Activated CD4-positive, alpha-beta T cell treated with anti-CD3 and anti-CD28 coated beads, Interleukin-2, amount 10 ng/mL, durations not matched to agents 24 days and 14 days (primary cell): ENCODE measurements around the gene FBXO41. TPM values are rescaled to one million over a fixed set of nuclear protein-coding genes. Genes with fewer than 3 reads are reported as not detected.

ENCODE experiments used
- DNase-seq: peaks from one replicate; pipeline ENCODE4 v3.0.0; 2022
- H3K27ac Mint-ChIP-seq: one replicate; pipeline ENCODE4 v1.8.0; 2022; ENCODE audit warnings: mild to moderate bottlenecking, mixed read lengths
- H3K27me3 Mint-ChIP-seq: one replicate; pipeline ENCODE4 v1.8.0; 2022; ENCODE audit warnings: mixed read lengths
- H3K36me3 Mint-ChIP-seq: one replicate; pipeline ENCODE4 v1.8.0; 2022; ENCODE audit warnings: low read depth, mild to moderate bottlenecking, mixed read lengths
- H3K4me1 Mint-ChIP-seq: one replicate; pipeline ENCODE4 v1.8.0; 2021; ENCODE audit warnings: mixed read lengths
- H3K4me3 Mint-ChIP-seq: one replicate; pipeline ENCODE4 v1.8.0; 2022; ENCODE audit warnings: mild to moderate bottlenecking, moderate library complexity, mixed read lengths
- H3K9me3 Mint-ChIP-seq: one replicate; pipeline ENCODE4 v1.8.0; 2021; ENCODE audit warnings: mixed read lengths
- intact Hi-C: fragments of 100-400 bp; cut with micrococcal nuclease; formaldehyde crosslinking; loops from one replicate; pipeline ENCODE4 v1.15.1; 2023
- total RNA-seq: library from RNA; stranded (reverse); gene quantifications from 2 replicates; pipeline ENCODE4 v1.2.3, GENCODE V29; 2022

The FBXO41 gene
- total RNA-seq, 1 donor from 2014 or later: 33.8 TPM

GRCh38 chr2:73281244-73281643 is 3.0 kb downstream of the FBXO41 start:
- Mint-ChIP-seq H3K36me3 (peaks cover 6% of the 10 kb centered on the region), H3K4me3 (no peak overlapping the region), H3K27me3 (peaks cover 2% of the 10 kb centered on the region), H3K4me1 (peaks cover 28% of the 10 kb centered on the region), H3K27ac (no peak overlapping the region), H3K9me3 (no peaks in the 10 kb centered on the region)
- intact Hi-C loops: no loop called here
- no peak for DNase-seq

GRCh38 chr2:73279852-73280251 is 4.4 kb downstream of the FBXO41 start:
- no peak overlapping the region for H3K27ac Mint-ChIP-seq
- H3K4me3 Mint-ChIP-seq: no peak overlapping the region
- no peak for DNase-seq
- H3K27me3 Mint-ChIP-seq: no peaks in the 10 kb centered on the region
- no peaks in the 10 kb centered on the region for H3K9me3 Mint-ChIP-seq
- H3K4me1 Mint-ChIP-seq: peaks cover 22% of the 10 kb centered on the region
- peaks cover 6% of the 10 kb centered on the region for H3K36me3 Mint-ChIP-seq
- intact Hi-C loops: no loop called here

DNA sequence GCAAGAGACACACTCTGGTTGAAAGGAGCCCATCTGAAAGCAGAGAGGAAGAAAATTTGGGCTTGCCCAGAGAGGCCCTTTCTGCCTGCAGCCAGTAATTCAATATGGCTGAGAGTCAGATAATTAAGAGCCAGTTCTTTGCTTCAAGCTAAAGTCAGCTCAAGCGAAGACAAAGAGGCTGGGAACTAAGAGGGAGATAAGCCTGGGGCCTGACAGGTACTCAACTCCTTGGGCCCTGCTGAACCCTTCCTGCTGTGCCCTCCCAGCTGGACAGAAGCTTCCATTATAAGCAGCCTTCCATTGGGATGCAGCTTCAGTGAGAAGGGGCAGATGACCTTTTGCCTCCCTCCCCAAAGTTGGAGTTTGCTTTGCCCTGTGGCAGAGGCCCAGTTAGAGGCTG is 12.0 kb downstream of the FBXO41 start:
- Mint-ChIP-seq H3K4me1 (peaks cover 10% of the 10 kb centered on the region), H3K36me3 (peaks cover 5% of the 10 kb centered on the region), H3K27ac (no peak overlapping the region), H3K4me3 (no peak overlapping the region), H3K9me3 (no peaks in the 10 kb centered on the region), H3K27me3 (no peaks in the 10 kb centered on the region)
- no peak for DNase-seq
- intact Hi-C loops: no loop called here

DNA sequence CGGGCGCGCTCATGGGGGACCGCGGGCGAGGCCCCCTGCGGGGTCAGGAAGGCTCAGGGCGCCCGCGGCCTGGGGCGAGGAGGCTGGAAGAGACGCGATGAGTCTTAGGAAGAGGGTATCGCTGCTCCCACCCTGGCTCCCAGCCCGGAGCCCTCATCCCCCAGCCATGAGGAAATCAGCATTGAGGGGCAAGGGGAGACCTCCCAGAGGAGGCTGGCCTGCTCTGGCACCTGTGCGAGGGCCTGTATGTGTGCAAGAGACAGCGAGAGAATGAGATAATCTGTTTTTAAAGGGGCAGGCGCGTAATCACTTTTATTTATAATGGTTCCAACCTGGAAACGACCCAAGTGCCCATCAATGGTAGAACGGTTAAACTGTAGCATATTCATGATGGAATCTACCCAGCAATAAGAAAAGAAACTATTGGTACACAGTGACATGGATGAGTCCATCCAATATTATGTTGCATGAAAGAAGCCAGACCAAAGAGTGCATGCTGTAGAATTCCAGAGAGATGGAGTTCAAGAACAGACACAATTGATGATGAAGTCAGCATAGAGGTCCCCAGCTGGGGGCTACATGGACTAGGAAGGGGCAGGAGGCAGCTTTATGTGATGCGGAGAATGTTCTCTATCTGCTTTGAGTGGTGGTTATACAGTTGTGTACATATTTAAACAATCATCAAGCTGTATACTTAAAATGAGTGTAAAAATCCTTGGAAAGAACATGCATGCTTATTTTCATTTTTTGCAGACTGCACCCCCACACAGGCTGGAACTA is 14.4 kb downstream of the FBXO41 start:
- no peak for DNase-seq
- Mint-ChIP-seq H3K4me3 (peak overlapping the region; percentile 61), H3K27me3 (no peaks in the 10 kb centered on the region), H3K9me3 (no peaks in the 10 kb centered on the region), H3K4me1 (peaks cover 14% of the 10 kb centered on the region), H3K27ac (peak overlapping the region; percentile 2), H3K36me3 (peaks cover 7% of the 10 kb centered on the region)
- intact Hi-C loops: loop anchor here (1.0 kb wide), 1 partner anchor 14 kb away; the partner anchor contains the start of gene FBXO41

DNA sequence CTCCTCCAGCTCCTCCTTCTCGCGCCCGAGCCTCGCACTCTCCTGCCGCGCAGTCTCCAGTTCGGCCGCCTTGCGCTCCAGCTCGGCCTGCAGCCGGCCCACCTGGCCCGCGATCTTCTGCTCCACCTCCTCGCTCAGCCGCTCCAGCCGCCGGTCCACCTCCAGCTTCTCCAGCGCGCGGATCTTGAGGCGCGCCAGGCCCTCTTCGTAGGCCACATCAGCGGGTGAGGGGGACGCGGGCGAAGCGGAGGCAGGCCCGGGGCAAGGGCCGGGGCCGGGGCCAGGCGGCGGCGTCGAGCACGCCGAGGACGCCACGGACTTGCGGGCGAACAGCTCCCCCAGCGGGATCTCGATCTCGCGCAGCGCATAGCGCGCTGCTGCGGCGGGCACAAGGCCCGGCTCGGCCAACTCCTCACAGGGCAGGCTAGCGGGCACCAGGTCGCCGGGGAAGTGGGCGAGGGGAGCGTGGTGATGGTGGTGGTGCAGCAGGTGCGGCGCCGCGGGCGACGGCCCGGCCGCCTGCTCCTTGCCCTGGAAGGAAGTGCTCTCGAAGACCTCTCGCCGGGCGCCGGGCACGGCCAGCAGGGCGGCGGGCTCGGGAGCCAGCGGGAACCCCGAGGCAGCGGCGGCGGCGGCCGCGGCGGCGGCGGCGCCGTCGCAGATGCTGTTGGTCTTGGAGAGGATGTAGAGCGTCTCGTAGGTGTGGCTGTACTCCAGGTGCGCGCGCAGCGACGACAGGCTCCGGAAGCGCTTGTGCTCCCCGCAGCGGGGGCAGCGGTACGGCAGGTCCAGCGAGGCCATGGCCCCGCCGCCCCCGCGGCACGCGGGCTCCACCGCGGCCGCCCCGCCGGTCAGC is 15.2 kb downstream of the FBXO41 start:
- no peaks in the 10 kb centered on the region for H3K9me3 Mint-ChIP-seq
- H3K27ac Mint-ChIP-seq: no peak overlapping the region
- intact Hi-C loops: loop anchor here (1.0 kb wide), 1 partner anchor 15 kb away; the partner anchor contains the start of gene FBXO41
- peaks cover 14% of the 10 kb centered on the region for H3K4me1 Mint-ChIP-seq
- DNase-seq: peak; percentile 93
- H3K4me3 Mint-ChIP-seq: peak overlapping the region; percentile 43
- H3K27me3 Mint-ChIP-seq: no peaks in the 10 kb centered on the region
- peaks cover 11% of the 10 kb centered on the region for H3K36me3 Mint-ChIP-seq

DNA sequence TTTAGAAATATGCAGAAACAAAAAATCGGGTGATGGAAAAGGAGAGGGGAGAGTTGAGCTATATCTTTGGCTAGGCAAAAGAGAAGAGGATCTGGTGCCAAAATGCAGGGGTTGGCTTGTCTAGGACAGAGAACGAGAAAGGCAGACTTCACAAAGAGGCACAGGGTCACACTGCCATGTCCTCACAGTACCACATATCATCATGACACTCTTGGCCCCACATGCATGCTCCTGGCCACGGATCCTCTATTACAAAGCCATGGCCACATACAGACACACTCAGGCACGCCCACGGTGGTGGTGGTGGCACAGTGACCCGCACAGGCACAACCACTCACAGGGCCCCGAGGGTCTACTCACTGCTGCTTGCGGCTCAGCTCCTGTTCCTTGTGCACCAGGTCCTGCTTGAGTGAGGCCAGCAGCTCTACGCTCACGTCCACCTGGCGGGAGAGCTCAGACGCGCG is 15.9 kb downstream of the FBXO41 start:
- H3K4me3 Mint-ChIP-seq: peak overlapping the region; percentile 43
- H3K4me1 Mint-ChIP-seq: peaks cover 14% of the 10 kb centered on the region
- no peak for DNase-seq
- intact Hi-C loops: no loop called here
- no peaks in the 10 kb centered on the region for H3K27me3 Mint-ChIP-seq
- H3K9me3 Mint-ChIP-seq: no peaks in the 10 kb centered on the region
- H3K36me3 Mint-ChIP-seq: peaks cover 14% of the 10 kb centered on the region
- peak overlapping the region; percentile 25 for H3K27ac Mint-ChIP-seq

DNA sequence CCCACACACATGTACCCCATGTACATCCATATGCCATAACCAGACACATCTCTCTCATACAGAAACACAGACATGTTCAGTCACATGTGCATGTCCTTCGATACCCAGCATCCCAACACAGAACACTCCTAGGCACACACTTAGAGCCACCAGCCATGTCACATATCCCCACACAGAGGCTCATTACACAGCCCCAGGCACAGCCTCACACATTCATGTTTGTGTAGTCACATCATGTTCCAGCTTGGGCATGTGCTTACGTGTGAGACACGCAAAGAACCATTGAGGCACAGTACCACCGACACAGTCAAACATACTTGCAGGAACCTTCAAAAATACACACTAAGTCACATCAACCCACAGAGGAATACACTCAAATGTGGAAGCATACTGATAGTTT is 17.3 kb downstream of the FBXO41 start:
- no peaks in the 10 kb centered on the region for H3K27me3 Mint-ChIP-seq
- H3K27ac Mint-ChIP-seq: no peak overlapping the region
- intact Hi-C loops: no loop called here
- peaks cover 17% of the 10 kb centered on the region for H3K36me3 Mint-ChIP-seq
- peaks cover 14% of the 10 kb centered on the region for H3K4me1 Mint-ChIP-seq
- no peaks in the 10 kb centered on the region for H3K9me3 Mint-ChIP-seq
- DNase-seq: no peak
- H3K4me3 Mint-ChIP-seq: no peak overlapping the region

DNA sequence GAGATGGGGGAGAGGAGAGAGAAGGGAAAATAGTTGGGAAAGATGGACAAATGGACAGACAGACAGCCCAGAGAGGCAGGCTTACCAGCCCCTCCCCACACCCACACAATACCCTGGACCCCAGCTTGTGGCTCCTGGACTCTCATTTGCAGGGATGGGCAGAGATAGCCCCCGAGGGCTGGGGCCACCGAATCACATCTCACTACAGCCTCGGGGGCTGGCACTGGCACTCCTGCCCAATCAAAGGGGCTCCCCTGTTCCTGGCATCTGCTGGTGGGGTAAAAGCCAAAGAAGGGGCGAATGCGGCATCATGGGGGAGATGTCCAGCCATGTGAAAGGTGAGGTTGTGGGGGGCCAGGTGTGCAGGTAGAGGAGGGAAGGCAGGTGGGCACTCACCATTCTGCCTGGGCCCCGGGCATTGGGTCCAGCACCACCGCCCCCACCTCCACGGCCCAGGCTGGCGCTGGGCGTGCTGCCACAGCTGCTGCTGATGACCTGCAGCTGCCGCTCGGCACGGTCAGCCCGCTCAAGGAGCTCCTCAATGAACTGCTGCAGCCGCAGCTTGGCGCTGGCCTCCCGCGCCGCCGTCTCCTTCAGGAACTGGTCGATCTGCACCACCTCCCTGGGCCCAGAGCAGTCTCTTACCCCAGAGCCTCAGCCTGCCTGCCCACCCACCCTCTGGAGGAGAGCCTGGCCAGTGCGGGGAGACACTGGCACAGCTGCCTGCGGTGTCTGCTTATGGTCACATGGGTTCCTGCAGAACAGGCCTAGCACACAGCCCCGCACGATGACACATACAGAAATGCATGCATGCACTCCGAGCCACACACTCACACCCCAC is 18.0 kb downstream of the FBXO41 start:
- Mint-ChIP-seq H3K4me3 (no peak overlapping the region), H3K4me1 (peaks cover 14% of the 10 kb centered on the region), H3K36me3 (peaks cover 17% of the 10 kb centered on the region), H3K27me3 (no peaks in the 10 kb centered on the region), H3K9me3 (no peaks in the 10 kb centered on the region), H3K27ac (no peak overlapping the region)
- no peak for DNase-seq
- intact Hi-C loops: no loop called here

DNA sequence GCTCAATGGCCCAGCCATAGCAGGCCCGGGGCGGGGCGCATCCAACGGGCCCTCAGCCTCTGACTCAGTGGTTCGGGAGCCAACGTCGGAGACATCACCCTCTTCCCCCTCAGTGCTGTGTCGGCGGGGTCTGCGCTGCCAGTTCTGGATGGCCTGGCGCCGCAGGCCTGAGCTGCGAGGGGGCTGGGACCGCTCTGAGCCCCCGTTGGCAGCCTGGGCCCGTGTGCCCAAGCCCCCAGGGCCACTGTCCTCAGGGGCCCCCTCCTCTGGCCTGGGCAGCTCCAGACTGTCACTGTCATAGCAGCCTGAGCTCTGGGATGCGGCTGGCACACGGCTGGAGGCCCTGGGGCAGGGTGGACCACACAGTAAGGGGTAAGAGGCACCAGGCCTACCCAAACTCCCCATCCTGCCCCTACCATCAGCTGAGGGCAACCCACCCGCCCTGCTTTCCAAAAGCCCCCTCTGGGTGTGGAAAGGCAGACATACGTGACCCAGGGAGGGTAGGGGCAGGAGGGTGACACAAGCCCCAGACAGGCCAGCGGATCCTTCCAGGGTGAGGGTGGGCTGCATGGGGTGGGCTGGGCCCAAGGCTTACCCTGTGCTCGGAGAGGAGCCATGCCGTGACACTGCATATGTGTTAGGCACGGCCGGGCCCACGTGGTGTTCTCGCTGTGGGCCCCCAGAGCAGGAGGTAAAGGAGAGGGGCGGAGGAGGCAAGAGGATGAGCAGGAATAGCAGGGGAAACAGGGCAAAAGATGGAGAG is 18.8 kb downstream of the FBXO41 start:
- H3K9me3 Mint-ChIP-seq: no peaks in the 10 kb centered on the region
- peaks cover 12% of the 10 kb centered on the region for H3K4me1 Mint-ChIP-seq
- intact Hi-C loops: no loop called here
- no peaks in the 10 kb centered on the region for H3K27me3 Mint-ChIP-seq
- H3K27ac Mint-ChIP-seq: no peak overlapping the region
- DNase-seq: no peak
- H3K4me3 Mint-ChIP-seq: no peak overlapping the region
- H3K36me3 Mint-ChIP-seq: peaks cover 17% of the 10 kb centered on the region

- intact Hi-C loops: no loop called here
- Mint-ChIP-seq H3K4me1 (peaks cover 12% of the 10 kb centered on the region), H3K4me3 (no peak overlapping the region), H3K27ac (no peak overlapping the region), H3K36me3 (peaks cover 18% of the 10 kb centered on the region), H3K9me3 (no peaks in the 10 kb centered on the region), H3K27me3 (no peaks in the 10 kb centered on the region)
- no peak for DNase-seq
These were observed 19.5 kb downstream of the FBXO41 start for GRCh38 chr2:73264783-73265182.

GRCh38 chr2:73264332-73264606 is 20.0 kb downstream of the FBXO41 start:
- H3K9me3 Mint-ChIP-seq: no peaks in the 10 kb centered on the region
- H3K27me3 Mint-ChIP-seq: no peaks in the 10 kb centered on the region
- H3K27ac Mint-ChIP-seq: no peak overlapping the region
- intact Hi-C loops: no loop called here
- no peak overlapping the region for H3K4me3 Mint-ChIP-seq
- peaks cover 12% of the 10 kb centered on the region for H3K4me1 Mint-ChIP-seq
- DNase-seq: no peak
- peaks cover 22% of the 10 kb centered on the region for H3K36me3 Mint-ChIP-seq

- Mint-ChIP-seq H3K4me1 (peaks cover 12% of the 10 kb centered on the region), H3K4me3 (no peak overlapping the region), H3K27me3 (no peaks in the 10 kb centered on the region), H3K27ac (no peak overlapping the region), H3K36me3 (peaks cover 26% of the 10 kb centered on the region), H3K9me3 (no peaks in the 10 kb centered on the region)
- intact Hi-C loops: no loop called here
- no peak for DNase-seq
These were observed 20.5 kb downstream of the FBXO41 start for GRCh38 chr2:73263540-73264331.
